ENCODE measurements around the gene MINAR1. TPM values are rescaled to one million over a fixed set of nuclear protein-coding genes. Genes with fewer than 3 reads are reported as not detected.

Gene MINAR1
- total and polyA plus RNA-seq, 8 donors, result 0.50 to 1.0 (median 0.66) TPM

GRCh38 chr15:79436037-79436780 lies 4.1 kb downstream of the MINAR1 start:
- Histone ChIP-seq H3K27me3 (peaks cover 45 to 55% of the 10 kb centered on the region in 2 donors), H3K4me1 (peaks cover 0 to 18% of the 10 kb centered on the region in 2 donors), H3K36me3 (no peaks in the 10 kb centered on the region), H3K4me3 (no peak overlapping the region), H3K9me3 (no peaks in the 10 kb centered on the region), H3K27ac (no peak overlapping the region)
- no peak for ATAC-seq
- DNase-seq, result no peak
- intact Hi-C loops (cut with DNase I), result no loop called here
- TF ChIP-seq CTCF (IDR thresholded peaks at IDR 0.05), result no peak

- Histone ChIP-seq H3K4me3 (no peak overlapping the region), H3K36me3 (no peaks in the 10 kb centered on the region), H3K9me3 (no peaks in the 10 kb centered on the region), H3K4me1 (peaks cover 0 to 7% of the 10 kb centered on the region in 2 donors), H3K27ac (no peak overlapping the region), H3K27me3 (peaks cover 33 to 43% of the 10 kb centered on the region in 2 donors)
- intact Hi-C loops (cut with DNase I), result no loop called here
- DNase-seq (no peak), ATAC-seq (no peak)
- no peak for TF ChIP-seq CTCF (IDR thresholded peaks at IDR 0.05)
Measured at GRCh38 chr15:79437275-79438000, 5.3 kb downstream of the MINAR1 start.

GRCh38 chr15:79439236-79439635 lies 7.1 kb downstream of the MINAR1 start:
- no peaks in the 10 kb centered on the region for H3K9me3 ChIP-seq
- intact Hi-C loops (cut with DNase I), result no loop called here
- no peak for ATAC-seq

GRCh38 chr15:79440355-79440908 lies 8.3 kb downstream of the MINAR1 start:
- DNase-seq (no peak), ATAC-seq (no peak)
- H3K4me1 ChIP-seq, result no peaks in the 10 kb centered on the region
- peaks cover 8 to 13% of the 10 kb centered on the region in 2 donors for H3K27me3 ChIP-seq
- no peak overlapping the region for H3K4me3 ChIP-seq
- no peaks in the 10 kb centered on the region for H3K36me3 ChIP-seq
- no peak for TF ChIP-seq CTCF (IDR thresholded peaks at IDR 0.05)
- H3K9me3 ChIP-seq, result peaks cover 0 to 5% of the 10 kb centered on the region in 2 donors
- no peak overlapping the region for H3K27ac ChIP-seq
- intact Hi-C loops (cut with DNase I), result no loop called here

More at GRCh38 chr15:79439236-79439635, 7.1 kb downstream of the MINAR1 start:
- Histone ChIP-seq H3K36me3 (no peaks in the 10 kb centered on the region), H3K27ac (no peak overlapping the region), H3K27me3 (peaks cover 18 to 25% of the 10 kb centered on the region in 2 donors), H3K4me3 (no peak overlapping the region), H3K4me1 (no peaks in the 10 kb centered on the region)
- no peak for DNase-seq
- no peak for TF ChIP-seq CTCF (IDR thresholded peaks at IDR 0.05)

- no peak for TF ChIP-seq CTCF (IDR thresholded peaks at IDR 0.05)
- H3K27me3 ChIP-seq, result no peaks in the 10 kb centered on the region
Measured at GRCh38 chr15:79442911-79443310, 10.8 kb downstream of the MINAR1 start.

More at GRCh38 chr15:79442911-79443310, 10.8 kb downstream of the MINAR1 start:
- ATAC-seq (no peak), DNase-seq (no peak)
- Histone ChIP-seq H3K4me3 (no peak overlapping the region), H3K9me3 (peaks cover 0 to 8% of the 10 kb centered on the region in 2 donors), H3K4me1 (no peaks in the 10 kb centered on the region), H3K36me3 (no peaks in the 10 kb centered on the region), H3K27ac (no peak overlapping the region)
- intact Hi-C loops (cut with DNase I), result no loop called here
